HG02642 (cell line): ENCODE results near the gene CALML4.
"Not testable (repeated sequence)": the region's sequence is repeated elsewhere in the genome, so short reads cannot be mapped to it uniquely, and the experiment has no call there.

Experiments
- ATAC-seq: cut with Tn5 transposase; IDR thresholded peaks from one replicate; pipeline ENCODE4 v1.9.1; 2021; ENCODE audit warnings: mild to moderate bottlenecking; ENCODE audit not compliant: unreplicated experiment, poor library complexity

The CALML4 gene

GRCh38 chr15:68209272-68209671 is 4.1 kb upstream of the CALML4 start:
- ATAC-seq, result no peak

GRCh38 chr15:68208636-68209240 is 3.6 kb upstream of the CALML4 start:
- no peak for ATAC-seq

- no peak for ATAC-seq
Measured at GRCh38 chr15:68208136-68208535, 3.0 kb upstream of the CALML4 start.

- ATAC-seq, result no peak
Measured at GRCh38 chr15:68207176-68207935, 2.2 kb upstream of the CALML4 start.

GRCh38 chr15:68206711-68207151 is 1.6 kb upstream of the CALML4 start:
- ATAC-seq, result no peak

- ATAC-seq, result no peak
Measured at GRCh38 chr15:68205954-68206539, 915 bp upstream of the CALML4 start.

- ATAC-seq, result no peak
Measured at GRCh38 chr15:68205558-68205944, 419 bp upstream of the CALML4 start.

- ATAC-seq, result no peak
Measured at GRCh38 chr15:68204361-68204760, 771 bp downstream of the CALML4 start.

- no peak for ATAC-seq
Measured at GRCh38 chr15:68203956-68204355, 1.2 kb downstream of the CALML4 start.

GRCh38 chr15:68203486-68203885 is 1.6 kb downstream of the CALML4 start:
- no peak for ATAC-seq

- not testable (repeated sequence) for ATAC-seq
Measured at GRCh38 chr15:68202994-68203393, 2.1 kb downstream of the CALML4 start.

GRCh38 chr15:68201879-68202261 is 3.3 kb downstream of the CALML4 start:
- ATAC-seq, result no peak

GRCh38 chr15:68201153-68201878 is 3.8 kb downstream of the CALML4 start:
- no peak for ATAC-seq

GRCh38 chr15:68200016-68200861 is 4.9 kb downstream of the CALML4 start:
- ATAC-seq, result no peak

GRCh38 chr15:68199340-68199739 is 5.8 kb downstream of the CALML4 start:
- ATAC-seq, result no peak

GRCh38 chr15:68197661-68198437 is 7.3 kb downstream of the CALML4 start:
- no peak for ATAC-seq

- no peak for ATAC-seq
Measured at GRCh38 chr15:68197170-68197492, 8.0 kb downstream of the CALML4 start.

- no peak for ATAC-seq
Measured at GRCh38 chr15:68196445-68197169, 8.5 kb downstream of the CALML4 start.
